ENCODE results near the gene NPAS1.

DNA sequence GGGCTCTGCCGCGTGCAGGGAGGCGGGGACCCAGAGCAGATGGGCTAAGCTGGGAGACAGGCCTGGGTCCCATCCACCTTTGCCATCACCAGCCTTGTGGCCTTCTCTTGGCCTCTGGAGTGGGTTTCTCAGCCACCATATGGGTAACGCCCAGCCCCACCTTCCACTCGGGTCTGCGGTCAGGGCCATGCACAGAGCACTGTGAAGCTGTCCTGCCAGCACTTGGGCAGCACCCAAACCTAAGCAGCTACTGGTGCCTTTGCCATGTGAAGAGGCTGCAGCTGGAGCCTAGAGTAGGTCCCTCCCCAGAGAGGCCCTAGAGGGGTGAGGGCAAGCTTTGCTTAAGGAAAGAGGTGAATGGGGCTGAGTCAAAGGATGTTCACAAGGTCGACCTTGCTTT is 24.1 kb upstream of the NPAS1 start:
- TF ChIP-seq EZH2 (IDR thresholded peaks at IDR 0.05; ENCODE audit: borderline replicate concordance), result no peak
- TF ChIP-seq, protein P1, sequence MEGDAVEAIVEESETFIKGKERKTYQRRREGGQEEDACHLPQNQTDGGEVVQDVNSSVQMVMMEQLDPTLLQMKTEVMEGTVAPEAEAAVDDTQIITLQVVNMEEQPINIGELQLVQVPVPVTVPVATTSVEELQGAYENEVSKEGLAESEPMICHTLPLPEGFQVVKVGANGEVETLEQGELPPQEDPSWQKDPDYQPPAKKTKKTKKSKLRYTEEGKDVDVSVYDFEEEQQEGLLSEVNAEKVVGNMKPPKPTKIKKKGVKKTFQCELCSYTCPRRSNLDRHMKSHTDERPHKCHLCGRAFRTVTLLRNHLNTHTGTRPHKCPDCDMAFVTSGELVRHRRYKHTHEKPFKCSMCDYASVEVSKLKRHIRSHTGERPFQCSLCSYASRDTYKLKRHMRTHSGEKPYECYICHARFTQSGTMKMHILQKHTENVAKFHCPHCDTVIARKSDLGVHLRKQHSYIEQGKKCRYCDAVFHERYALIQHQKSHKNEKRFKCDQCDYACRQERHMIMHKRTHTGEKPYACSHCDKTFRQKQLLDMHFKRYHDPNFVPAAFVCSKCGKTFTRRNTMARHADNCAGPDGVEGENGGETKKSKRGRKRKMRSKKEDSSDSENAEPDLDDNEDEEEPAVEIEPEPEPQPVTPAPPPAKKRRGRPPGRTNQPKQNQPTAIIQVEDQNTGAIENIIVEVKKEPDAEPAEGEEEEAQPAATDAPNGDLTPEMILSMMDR (IDR thresholded peaks at IDR 0.05; ENCODE audit: poor library complexity), result no peak
